ENCODE measurements around the gene DCUN1D3.

DNA sequence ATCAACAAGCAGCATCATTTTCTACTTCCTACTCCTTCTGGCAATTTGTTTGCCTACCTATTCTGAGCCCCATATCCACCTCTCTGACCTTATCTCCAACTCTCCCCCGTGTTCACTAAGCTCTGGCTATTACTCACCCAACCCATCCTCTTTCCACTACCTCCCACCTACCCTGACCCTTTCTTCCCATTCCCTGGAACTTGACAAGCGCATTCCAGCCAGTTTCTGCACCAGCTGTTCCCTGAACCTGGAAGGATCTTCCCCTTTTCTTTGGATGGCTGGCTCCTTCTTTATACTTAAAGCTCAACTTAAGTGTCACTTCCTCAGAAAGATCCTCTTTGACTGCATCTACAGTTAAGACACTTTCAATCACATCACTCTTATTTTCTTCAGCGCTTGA, 2.2 kb downstream of the DCUN1D3 start:
- TF ChIP-seq, protein P1, sequence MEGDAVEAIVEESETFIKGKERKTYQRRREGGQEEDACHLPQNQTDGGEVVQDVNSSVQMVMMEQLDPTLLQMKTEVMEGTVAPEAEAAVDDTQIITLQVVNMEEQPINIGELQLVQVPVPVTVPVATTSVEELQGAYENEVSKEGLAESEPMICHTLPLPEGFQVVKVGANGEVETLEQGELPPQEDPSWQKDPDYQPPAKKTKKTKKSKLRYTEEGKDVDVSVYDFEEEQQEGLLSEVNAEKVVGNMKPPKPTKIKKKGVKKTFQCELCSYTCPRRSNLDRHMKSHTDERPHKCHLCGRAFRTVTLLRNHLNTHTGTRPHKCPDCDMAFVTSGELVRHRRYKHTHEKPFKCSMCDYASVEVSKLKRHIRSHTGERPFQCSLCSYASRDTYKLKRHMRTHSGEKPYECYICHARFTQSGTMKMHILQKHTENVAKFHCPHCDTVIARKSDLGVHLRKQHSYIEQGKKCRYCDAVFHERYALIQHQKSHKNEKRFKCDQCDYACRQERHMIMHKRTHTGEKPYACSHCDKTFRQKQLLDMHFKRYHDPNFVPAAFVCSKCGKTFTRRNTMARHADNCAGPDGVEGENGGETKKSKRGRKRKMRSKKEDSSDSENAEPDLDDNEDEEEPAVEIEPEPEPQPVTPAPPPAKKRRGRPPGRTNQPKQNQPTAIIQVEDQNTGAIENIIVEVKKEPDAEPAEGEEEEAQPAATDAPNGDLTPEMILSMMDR (IDR thresholded peaks at IDR 0.05 in 2 of 3, conservative IDR thresholded peaks at IDR 0.05 in 1 of 3; ENCODE audit: borderline replicate concordance in 1 of 3, insufficient read depth in 1 of 3, low read depth in 2 of 3, low read length in 2 of 3) = no peak
- TF ChIP-seq POLR2AphosphoS5 (IDR thresholded peaks at IDR 0.05; ENCODE audit: low read depth, low read length) = no peak
- TF ChIP-seq RAD21 (IDR thresholded peaks at IDR 0.05; ENCODE audit: low read depth) = no peak
- TF ChIP-seq, protein P2, sequence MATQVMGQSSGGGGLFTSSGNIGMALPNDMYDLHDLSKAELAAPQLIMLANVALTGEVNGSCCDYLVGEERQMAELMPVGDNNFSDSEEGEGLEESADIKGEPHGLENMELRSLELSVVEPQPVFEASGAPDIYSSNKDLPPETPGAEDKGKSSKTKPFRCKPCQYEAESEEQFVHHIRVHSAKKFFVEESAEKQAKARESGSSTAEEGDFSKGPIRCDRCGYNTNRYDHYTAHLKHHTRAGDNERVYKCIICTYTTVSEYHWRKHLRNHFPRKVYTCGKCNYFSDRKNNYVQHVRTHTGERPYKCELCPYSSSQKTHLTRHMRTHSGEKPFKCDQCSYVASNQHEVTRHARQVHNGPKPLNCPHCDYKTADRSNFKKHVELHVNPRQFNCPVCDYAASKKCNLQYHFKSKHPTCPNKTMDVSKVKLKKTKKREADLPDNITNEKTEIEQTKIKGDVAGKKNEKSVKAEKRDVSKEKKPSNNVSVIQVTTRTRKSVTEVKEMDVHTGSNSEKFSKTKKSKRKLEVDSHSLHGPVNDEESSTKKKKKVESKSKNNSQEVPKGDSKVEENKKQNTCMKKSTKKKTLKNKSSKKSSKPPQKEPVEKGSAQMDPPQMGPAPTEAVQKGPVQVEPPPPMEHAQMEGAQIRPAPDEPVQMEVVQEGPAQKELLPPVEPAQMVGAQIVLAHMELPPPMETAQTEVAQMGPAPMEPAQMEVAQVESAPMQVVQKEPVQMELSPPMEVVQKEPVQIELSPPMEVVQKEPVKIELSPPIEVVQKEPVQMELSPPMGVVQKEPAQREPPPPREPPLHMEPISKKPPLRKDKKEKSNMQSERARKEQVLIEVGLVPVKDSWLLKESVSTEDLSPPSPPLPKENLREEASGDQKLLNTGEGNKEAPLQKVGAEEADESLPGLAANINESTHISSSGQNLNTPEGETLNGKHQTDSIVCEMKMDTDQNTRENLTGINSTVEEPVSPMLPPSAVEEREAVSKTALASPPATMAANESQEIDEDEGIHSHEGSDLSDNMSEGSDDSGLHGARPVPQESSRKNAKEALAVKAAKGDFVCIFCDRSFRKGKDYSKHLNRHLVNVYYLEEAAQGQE (IDR thresholded peaks at IDR 0.05; ENCODE audit: low read depth) = no peak
- TF ChIP-seq POLR2A (IDR thresholded peaks at IDR 0.05; ENCODE audit: borderline replicate concordance, extremely low read depth, insufficient read depth, insufficient read length) = no peak
- no peak for TF ChIP-seq EZH2 (IDR thresholded peaks at IDR 0.05)
- no peak for TF ChIP-seq TCF7L2 (IDR thresholded peaks at IDR 0.05; ENCODE audit: borderline replicate concordance, extremely low read depth, insufficient read depth, insufficient read length)
- TF ChIP-seq, protein P3, sequence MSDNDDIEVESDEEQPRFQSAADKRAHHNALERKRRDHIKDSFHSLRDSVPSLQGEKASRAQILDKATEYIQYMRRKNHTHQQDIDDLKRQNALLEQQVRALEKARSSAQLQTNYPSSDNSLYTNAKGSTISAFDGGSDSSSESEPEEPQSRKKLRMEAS (IDR thresholded peaks at IDR 0.05) = no peak
- TF ChIP-seq ZFX (IDR thresholded peaks at IDR 0.05) = no peak
- no peak for TF ChIP-seq SP1 (IDR thresholded peaks at IDR 0.05; ENCODE audit: low read depth)
- TF ChIP-seq CEBPB (IDR thresholded peaks at IDR 0.05; ENCODE audit: low read depth) = no peak
- TF ChIP-seq JUND (IDR thresholded peaks at IDR 0.05) = no peak
- no peak for TF ChIP-seq ZNF274 (IDR thresholded peaks at IDR 0.05; ENCODE audit: low read depth, low read length)
